Neural progenitor cell (in vitro differentiated cells): ENCODE measurements around the gene TOGARAM2. TPM values are rescaled to one million over a fixed set of nuclear protein-coding genes. Genes with fewer than 3 reads are reported as not detected.

ENCODE experiments used
- DNase-seq: peaks from one replicate; pipeline ENCODE4 v3.0.0-alpha.2; 2016; ENCODE audit warnings: low spot score
- H2AFZ ChIP-seq: fragments of 200-600 bp; sonication (generic); replicated peaks from 2 replicates; pipeline ENCODE4 v1.6.1; 2016; ENCODE audit warnings: antibody characterized with exemption
- H3F3A ChIP-seq: fragments of 200-600 bp; sonication (generic); 2 replicates; pipeline ENCODE4 v1.6.1; 2016; ENCODE audit warnings: antibody characterized with exemption, low read depth
- H3K27ac ChIP-seq: fragments of 200-600 bp; sonication (generic); 2 replicates; pipeline ENCODE4 v1.5.1; 2016; ENCODE audit warnings: mild to moderate bottlenecking
- H3K27me3 ChIP-seq: fragments of 200-600 bp; sonication (generic); 2 replicates; pipeline ENCODE4 v1.6.1; 2016; ENCODE audit warnings: mild to moderate bottlenecking, moderate library complexity
- H3K36me3 ChIP-seq: fragments of 200-600 bp; sonication (generic); 2 replicates; pipeline ENCODE4 v1.5.1; 2016
- H3K4me1 ChIP-seq: fragments of 200-600 bp; sonication (generic); 2 replicates; pipeline ENCODE4 v1.6.1; 2016; ENCODE audit warnings: mixed run types
- H3K4me2 ChIP-seq: fragments of 200-600 bp; sonication (generic); 2 replicates; pipeline ENCODE4 v1.6.1; 2016
- H3K4me3 ChIP-seq: fragments of 200-600 bp; sonication (generic); 2 replicates; pipeline ENCODE4 v1.5.1; 2016
- H3K79me2 ChIP-seq: fragments of 200-600 bp; sonication (generic); 2 replicates; pipeline ENCODE4 v1.6.1; 2016; ENCODE audit warnings: low read depth
- H3K9ac ChIP-seq: fragments of 200-600 bp; sonication (generic); 2 replicates; pipeline ENCODE4 v1.6.1; 2016
- H3K9me3 ChIP-seq: fragments of 200-600 bp; sonication (generic); 2 replicates; pipeline ENCODE4 v1.5.1; 2016; ENCODE audit warnings: low read depth
- H4K20me1 ChIP-seq: fragments of 200-600 bp; sonication (generic); 2 replicates; pipeline ENCODE4 v1.6.1; 2016; ENCODE audit warnings: low read depth
- H3K27ac Mint-ChIP-seq: 3 replicates; pipeline ENCODE4 v1.8.0; 2021; ENCODE audit warnings: mixed read lengths
- H3K27me3 Mint-ChIP-seq: 2 replicates; pipeline ENCODE4 v1.8.0; 2022; ENCODE audit warnings: low read depth, mild to moderate bottlenecking, inconsistent platforms, moderate library complexity, mixed read lengths; ENCODE audit not compliant: insufficient read depth
- H3K36me3 Mint-ChIP-seq: 3 replicates; pipeline ENCODE4 v1.8.0; 2021; ENCODE audit warnings: mixed read lengths
- H3K4me1 Mint-ChIP-seq: 3 replicates; pipeline ENCODE4 v1.8.0; 2021; ENCODE audit warnings: mixed read lengths
- H3K4me3 Mint-ChIP-seq: 3 replicates; pipeline ENCODE4 v1.8.0; 2021; ENCODE audit warnings: mild to moderate bottlenecking, moderate library complexity, mixed read lengths
- H3K9me3 Mint-ChIP-seq: 3 replicates; pipeline ENCODE4 v1.8.0; 2020; ENCODE audit warnings: mixed read lengths
- EZH2 ChIP-seq: fragments of 200-600 bp; sonication (generic); IDR thresholded peaks from 2 replicates; pipeline ENCODE4 v1.6.1; 2017; ENCODE audit warnings: antibody characterized with exemption, mild to moderate bottlenecking, moderate library complexity
- EZH2phosphoT487 ChIP-seq: fragments of 200-600 bp; sonication (generic); IDR thresholded peaks from 2 replicates; pipeline ENCODE4 v1.6.1; 2017; ENCODE audit warnings: antibody characterized with exemption
- total RNA-seq: library from RNA; depleted of rRNA; stranded (reverse); fragments of >200 nt; gene quantifications from 2 replicates; pipeline ENCODE4 v1.2.3, GENCODE V29; 2015; ENCODE audit warnings: low replicate concordance
- TF ChIP-seq, protein P1 (sequence below): fragments of 200-600 bp; sonication (generic); IDR thresholded peaks from 2 replicates; pipeline ENCODE4 v1.5.1; 2017; ENCODE audit warnings: antibody characterized with exemption, mild to moderate bottlenecking

Gene TOGARAM2
- total RNA-seq, 1 donor from 2014 or later: 0.04 TPM

GRCh38 chr2:29033172-29033571 lies 52.1 kb downstream of the TOGARAM2 start:
- no peak overlapping the region for H3K27ac ChIP-seq
- no peak overlapping the region for H3K4me3 ChIP-seq
- H3K27me3 ChIP-seq: no peaks in the 10 kb centered on the region
- peak; percentile 57 for DNase-seq
- peaks cover 2% of the 10 kb centered on the region for H3K27me3 Mint-ChIP-seq
- H2AFZ ChIP-seq: no peak overlapping the region
- H3K4me1 Mint-ChIP-seq: peaks cover 14% of the 10 kb centered on the region
- TF ChIP-seq EZH2phosphoT487 (no peak), EZH2 (no peak)
- TF ChIP-seq, protein P1, sequence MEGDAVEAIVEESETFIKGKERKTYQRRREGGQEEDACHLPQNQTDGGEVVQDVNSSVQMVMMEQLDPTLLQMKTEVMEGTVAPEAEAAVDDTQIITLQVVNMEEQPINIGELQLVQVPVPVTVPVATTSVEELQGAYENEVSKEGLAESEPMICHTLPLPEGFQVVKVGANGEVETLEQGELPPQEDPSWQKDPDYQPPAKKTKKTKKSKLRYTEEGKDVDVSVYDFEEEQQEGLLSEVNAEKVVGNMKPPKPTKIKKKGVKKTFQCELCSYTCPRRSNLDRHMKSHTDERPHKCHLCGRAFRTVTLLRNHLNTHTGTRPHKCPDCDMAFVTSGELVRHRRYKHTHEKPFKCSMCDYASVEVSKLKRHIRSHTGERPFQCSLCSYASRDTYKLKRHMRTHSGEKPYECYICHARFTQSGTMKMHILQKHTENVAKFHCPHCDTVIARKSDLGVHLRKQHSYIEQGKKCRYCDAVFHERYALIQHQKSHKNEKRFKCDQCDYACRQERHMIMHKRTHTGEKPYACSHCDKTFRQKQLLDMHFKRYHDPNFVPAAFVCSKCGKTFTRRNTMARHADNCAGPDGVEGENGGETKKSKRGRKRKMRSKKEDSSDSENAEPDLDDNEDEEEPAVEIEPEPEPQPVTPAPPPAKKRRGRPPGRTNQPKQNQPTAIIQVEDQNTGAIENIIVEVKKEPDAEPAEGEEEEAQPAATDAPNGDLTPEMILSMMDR: no peak
- H3K4me3 Mint-ChIP-seq: no peak overlapping the region
- H3K4me1 ChIP-seq: peaks cover 6% of the 10 kb centered on the region
- H3K9me3 Mint-ChIP-seq: peaks cover 3% of the 10 kb centered on the region
- no peak overlapping the region for H3K4me2 ChIP-seq
- H3K9me3 ChIP-seq: no peaks in the 10 kb centered on the region
- no peaks in the 10 kb centered on the region for H4K20me1 ChIP-seq
- H3K36me3 Mint-ChIP-seq: no peaks in the 10 kb centered on the region
- H3K9ac ChIP-seq: no peak overlapping the region
- H3K27ac Mint-ChIP-seq: peak overlapping the region; percentile 57
- H3K79me2 ChIP-seq: no peaks in the 10 kb centered on the region
- H3F3A ChIP-seq: no peaks in the 10 kb centered on the region
- no peaks in the 10 kb centered on the region for H3K36me3 ChIP-seq

DNA sequence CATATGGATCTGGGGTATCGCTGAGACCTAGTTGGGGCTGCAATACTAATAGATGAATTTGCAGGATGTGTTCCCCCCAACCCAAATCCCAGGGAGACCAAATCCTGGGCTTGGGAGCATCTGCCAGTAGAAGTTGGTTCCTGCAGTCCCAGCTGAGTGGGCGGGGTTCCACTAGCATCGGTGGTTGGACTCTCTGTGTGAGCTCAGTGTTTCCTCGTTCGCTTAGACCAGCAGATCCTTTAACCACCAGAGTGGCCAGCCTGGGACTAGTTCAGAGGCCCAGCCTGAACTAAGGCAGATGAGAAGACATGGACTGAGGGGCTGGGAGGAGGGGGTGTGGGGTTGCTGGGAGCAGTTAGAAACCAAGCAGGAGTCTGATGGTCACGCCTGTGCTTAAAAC lies 52.6 kb downstream of the TOGARAM2 start:
- peaks cover 2% of the 10 kb centered on the region for H3K27me3 Mint-ChIP-seq
- Histone ChIP-seq H3K27ac (no peak overlapping the region), H3K4me2 (no peak overlapping the region), H3K27me3 (no peaks in the 10 kb centered on the region), H3K9ac (no peak overlapping the region), H3K79me2 (no peaks in the 10 kb centered on the region), H4K20me1 (no peaks in the 10 kb centered on the region), H2AFZ (no peak overlapping the region), H3F3A (no peaks in the 10 kb centered on the region), H3K9me3 (no peaks in the 10 kb centered on the region), H3K4me1 (peaks cover 6% of the 10 kb centered on the region), H3K36me3 (no peaks in the 10 kb centered on the region), H3K4me3 (no peak overlapping the region)
- DNase-seq: no peak
- no peak overlapping the region for H3K4me3 Mint-ChIP-seq
- no peaks in the 10 kb centered on the region for H3K36me3 Mint-ChIP-seq
- H3K27ac Mint-ChIP-seq: no peak overlapping the region
- TF ChIP-seq EZH2phosphoT487 (no peak), EZH2 (no peak)
- TF ChIP-seq, protein P1: no peak
- peaks cover 14% of the 10 kb centered on the region for H3K4me1 Mint-ChIP-seq
- H3K9me3 Mint-ChIP-seq: peaks cover 3% of the 10 kb centered on the region

DNA sequence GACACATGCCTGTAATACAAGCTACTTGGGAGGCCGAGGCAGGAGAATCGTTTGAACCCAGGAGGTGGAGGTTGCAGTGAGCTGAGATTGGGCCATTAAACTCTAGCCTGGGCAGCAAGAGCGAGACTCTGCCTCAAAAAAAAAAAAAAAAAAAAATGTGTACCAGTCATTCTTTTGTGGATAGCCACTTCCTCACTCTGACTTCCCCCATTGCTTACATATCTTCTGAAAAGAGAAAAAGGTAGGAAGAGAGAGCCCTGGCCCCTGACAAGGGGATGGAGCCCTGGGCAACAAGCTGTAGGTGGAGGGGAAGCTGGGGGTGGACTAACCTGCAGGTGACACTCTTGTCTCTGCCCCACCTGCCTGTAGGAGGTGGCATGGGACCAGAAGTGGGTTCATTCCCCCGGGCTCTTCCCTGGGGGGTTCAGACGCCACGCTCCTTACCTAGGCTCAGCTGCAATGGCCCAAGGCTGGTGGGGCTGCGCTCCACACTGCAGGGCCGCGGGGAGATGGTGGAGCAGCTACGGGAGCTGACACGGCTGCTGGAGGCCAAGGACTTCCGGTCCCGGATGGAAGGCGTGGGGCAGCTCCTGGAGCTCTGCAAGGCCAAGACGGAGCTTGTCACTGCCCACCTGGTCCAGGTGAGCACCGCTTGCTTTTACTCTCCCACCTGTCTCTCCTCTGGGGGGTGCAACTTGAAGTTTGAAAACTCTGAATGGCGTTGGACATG lies 54.1 kb downstream of the TOGARAM2 start:
- no peak overlapping the region for H3K4me3 ChIP-seq
- Mint-ChIP-seq H3K4me1 (peaks cover 18% of the 10 kb centered on the region), H3K36me3 (no peaks in the 10 kb centered on the region), H3K9me3 (peaks cover 3% of the 10 kb centered on the region), H3K27me3 (peaks cover under 1% of the 10 kb centered on the region), H3K27ac (no peak overlapping the region), H3K4me3 (no peak overlapping the region)
- H3K9me3 ChIP-seq: no peaks in the 10 kb centered on the region
- DNase-seq: no peak
- H3K27ac ChIP-seq: no peak overlapping the region
- H3F3A ChIP-seq: no peaks in the 10 kb centered on the region
- no peaks in the 10 kb centered on the region for H4K20me1 ChIP-seq
- H3K36me3 ChIP-seq: no peaks in the 10 kb centered on the region
- TF ChIP-seq EZH2phosphoT487: no peak
- no peak for TF ChIP-seq EZH2
- TF ChIP-seq, protein P1: no peak
- H2AFZ ChIP-seq: no peak overlapping the region
- no peaks in the 10 kb centered on the region for H3K79me2 ChIP-seq
- H3K9ac ChIP-seq: no peak overlapping the region
- H3K4me1 ChIP-seq: peaks cover 6% of the 10 kb centered on the region
- no peaks in the 10 kb centered on the region for H3K27me3 ChIP-seq
- no peak overlapping the region for H3K4me2 ChIP-seq
